H1 (cell line): ENCODE measurements around the gene TSPAN17. TPM values are rescaled to one million over a fixed set of nuclear protein-coding genes. Genes with fewer than 3 reads are reported as not detected.

Source experiments
- CTCF ChIA-PET: fragments of 300-600 bp; sonication (Branson Sonifier 250); formaldehyde crosslinking; loops from one replicate; lab custom pipeline; 2021; ENCODE audit not compliant: partially characterized antibody; lab: Charles Lee
- POLR2A ChIA-PET: fragments of 300-600 bp; sonication (Branson Sonifier 250); formaldehyde crosslinking; loops from one replicate; lab custom pipeline; 2021; ENCODE audit warnings: inconsistent platforms; ENCODE audit not compliant: partially characterized antibody; lab: Charles Lee
- DNase-seq, 2 experiments: peaks; one replicate each; pipeline versions ENCODE4 v3.0.0 to v3.0.0-alpha.2; 2010 to 2022; ENCODE audit warnings: low spot score in 2 of 2, low read depth in 1 of 2, mixed read lengths in 1 of 2
- FAIRE-seq: peaks from 2 replicates; lab custom pipeline; 2011; peaks lifted over from hg19 to GRCh38; lab: Jason Lieb, UNC
- H2AFZ ChIP-seq: 2 replicates; pipeline ENCODE4 v1.8.1; 2012; ENCODE audit warnings: low read length, inconsistent platforms
- H2AK5ac ChIP-seq: 2 replicates; pipeline ENCODE4 v1.6.1; 2013; ENCODE audit warnings: low read depth, low read length
- H2BK120ac ChIP-seq: replicated peaks from 2 replicates; pipeline ENCODE3; 2013; ENCODE audit warnings: low read depth, low read length, inconsistent platforms
- H2BK12ac ChIP-seq: 2 replicates; pipeline ENCODE4 v1.6.1; 2013; ENCODE audit warnings: low read depth, low read length
- H2BK15ac ChIP-seq: 2 replicates; pipeline ENCODE4 v1.6.1; 2013; ENCODE audit warnings: low read length
- H2BK20ac ChIP-seq: 2 replicates; pipeline ENCODE4 v1.6.1; 2013; ENCODE audit warnings: low read length
- H2BK5ac ChIP-seq: 2 replicates; pipeline ENCODE4 v1.6.1; 2013; ENCODE audit warnings: low read depth, low read length
- H3K14ac ChIP-seq: 2 replicates; pipeline ENCODE4 v1.6.1; 2013; ENCODE audit warnings: inconsistent platforms; ENCODE audit not compliant: insufficient read length
- H3K18ac ChIP-seq: 2 replicates; pipeline ENCODE4 v1.6.1; 2013; ENCODE audit warnings: low read length; ENCODE audit errors: extremely low read depth
- H3K23ac ChIP-seq: 2 replicates; pipeline ENCODE4 v1.6.1; 2013; ENCODE audit warnings: inconsistent platforms; ENCODE audit not compliant: insufficient read length
- H3K23me2 ChIP-seq: 2 replicates; pipeline ENCODE4 v1.6.1; 2013; ENCODE audit warnings: low read depth, low read length
- H3K27ac ChIP-seq: 2 replicates; pipeline ENCODE4 v1.6.1; 2011; ENCODE audit warnings: low read depth, low read length, inconsistent platforms
- H3K27me3 ChIP-seq, 4 experiments: replicated peaks in 1 of 4; 1 replicate in 1 of 4; 2 replicates in 3 of 4; pipeline versions ENCODE4 v1.6.1 to v1.8.1; 2011 to 2013; ENCODE audit warnings: low read length in 3 of 4, mild to moderate bottlenecking in 3 of 4, inconsistent platforms in 2 of 4, mixed read lengths in 2 of 4, moderate library complexity in 1 of 4; ENCODE audit not compliant: control insufficient read depth in 3 of 4, insufficient read depth in 3 of 4; ENCODE audit errors: extremely low read depth in 1 of 4
- H3K36me3 ChIP-seq, 4 experiments: 2 replicates each; pipeline versions ENCODE4 v1.6.1 to v1.8.1; 2011 to 2013; ENCODE audit warnings: mild to moderate bottlenecking in 4 of 4, low read length in 3 of 4, moderate library complexity in 2 of 4, control low read depth in 1 of 4, inconsistent platforms in 1 of 4; ENCODE audit not compliant: insufficient read depth in 4 of 4, control insufficient read depth in 2 of 4
- H3K4ac ChIP-seq: replicated peaks from 2 replicates; pipeline ENCODE3; 2013; ENCODE audit warnings: low read length, low read depth, mixed read lengths, inconsistent platforms; ENCODE audit not compliant: insufficient read length
- H3K4me1 ChIP-seq, 4 experiments: replicated peaks in 1 of 4; 1 replicate in 1 of 4; 2 replicates in 3 of 4; pipeline versions ENCODE4 v1.6.1 to v1.8.1; 2011 to 2013; ENCODE audit warnings: low read length in 3 of 4, inconsistent platforms in 2 of 4, mixed read lengths in 1 of 4; ENCODE audit not compliant: insufficient read depth in 4 of 4, control insufficient read depth in 3 of 4
- H3K4me2 ChIP-seq, 2 experiments: 2 replicates each; pipeline versions ENCODE4 v1.6.1 to v1.8.1; 2011 to 2013; ENCODE audit warnings: low read depth in 2 of 2, low read length in 2 of 2, control low read depth in 1 of 2, inconsistent platforms in 1 of 2, mild to moderate bottlenecking in 1 of 2; ENCODE audit not compliant: insufficient read depth in 1 of 2
- H3K4me3 ChIP-seq, 4 experiments: fragments of 200-600, 300-600 bp in 1 of 4; sonication (generic), shearing (Covaris generic), sonication (Bioruptor Twin) in 1 of 4; 2 replicates each; pipeline versions ENCODE4 v1.5.1 to v1.8.1; 2011 to 2016; ENCODE audit warnings: low read length in 4 of 4, low read depth in 3 of 4, control low read depth in 2 of 4, inconsistent platforms in 2 of 4, mild to moderate bottlenecking in 2 of 4, mixed read lengths in 1 of 4, moderate library complexity in 1 of 4; ENCODE audit not compliant: insufficient read depth in 2 of 4; ENCODE audit errors: extremely low read depth in 1 of 4
- H3K56ac ChIP-seq: replicated peaks from 2 replicates; pipeline ENCODE3; 2013; ENCODE audit warnings: low read depth, mild to moderate bottlenecking, mixed read lengths, low read length, inconsistent platforms; ENCODE audit not compliant: insufficient read length
- H3K79me1 ChIP-seq: 2 replicates; pipeline ENCODE4 v1.6.1; 2013; ENCODE audit warnings: low read depth, low read length, control low read depth
- H3K79me2 ChIP-seq, 2 experiments: 2 replicates each; pipeline versions ENCODE4 v1.6.1 to v1.8.1; 2012 to 2013; ENCODE audit warnings: low read length in 2 of 2, mild to moderate bottlenecking in 2 of 2, inconsistent platforms in 1 of 2; ENCODE audit not compliant: insufficient read depth in 2 of 2, control insufficient read depth in 1 of 2
- H3K9ac ChIP-seq, 4 experiments: replicated peaks in 1 of 4; 1 replicate in 1 of 4; 2 replicates in 3 of 4; pipeline versions ENCODE4 v1.6.1 to v1.8.1; 2011 to 2013; ENCODE audit warnings: low read depth in 3 of 4, low read length in 3 of 4, control low read depth in 2 of 4, mild to moderate bottlenecking in 2 of 4, moderate library complexity in 2 of 4, inconsistent platforms in 1 of 4; ENCODE audit errors: extremely low read depth in 1 of 4
- H3K9me3 ChIP-seq, 2 experiments: 2 replicates each; pipeline versions ENCODE4 v1.6.1 to v1.8.1; 2012 to 2013; ENCODE audit warnings: mild to moderate bottlenecking in 2 of 2, moderate library complexity in 2 of 2, control low read depth in 1 of 2, inconsistent platforms in 1 of 2, low read depth in 1 of 2, low read length in 1 of 2, mixed read lengths in 1 of 2; ENCODE audit not compliant: insufficient read depth in 2 of 2
- H4K20me1 ChIP-seq, 2 experiments: replicated peaks in 1 of 2; 2 replicates each; pipeline versions ENCODE3 to v1.8.1; 2011 to 2013; ENCODE audit warnings: inconsistent platforms in 2 of 2, low read length in 2 of 2, mild to moderate bottlenecking in 1 of 2; ENCODE audit not compliant: insufficient read depth in 2 of 2, control insufficient read depth in 1 of 2
- H4K5ac ChIP-seq: 2 replicates; pipeline ENCODE4 v1.6.1; 2013; ENCODE audit warnings: low read length, low read depth, mixed read lengths, inconsistent platforms; ENCODE audit not compliant: insufficient read length
- H4K8ac ChIP-seq: 2 replicates; pipeline ENCODE4 v1.8.0; 2013; ENCODE audit warnings: mild to moderate bottlenecking, moderate library complexity, low read length, inconsistent platforms; ENCODE audit not compliant: insufficient read depth; ENCODE audit errors: extremely low read depth
- H4K91ac ChIP-seq: replicated peaks from 2 replicates; pipeline ENCODE3; 2013; ENCODE audit warnings: low read length, mixed read lengths, inconsistent platforms; ENCODE audit not compliant: insufficient read length
- CBX8 ChIP-seq: fragments of 300-800, 300-1000 bp; sonication (generic); IDR thresholded peaks from 2 replicates; pipeline ENCODE4 v1.7.1; 2016; ENCODE audit warnings: low read depth, low read length, borderline replicate concordance
- E2F6 ChIP-seq: IDR thresholded peaks from 2 replicates; pipeline ENCODE4 v1.6.1; 2012; ENCODE audit warnings: inconsistent platforms
- GTF2F1 ChIP-seq: IDR thresholded peaks from 2 replicates; pipeline ENCODE4 v1.6.1; 2012; ENCODE audit warnings: low read depth, low read length, improper control_type of control experiment, borderline replicate concordance
- NANOG ChIP-seq: IDR thresholded peaks from 2 replicates; pipeline ENCODE4 v1.6.1; 2011; ENCODE audit warnings: low read length, low read depth, mild to moderate bottlenecking, inconsistent platforms; ENCODE audit not compliant: insufficient read depth, poor library complexity, severe bottlenecking
- PHF8 ChIP-seq: fragments of 200-600 bp; sonication (generic); conservative IDR thresholded peaks from 2 replicates; pipeline ENCODE4 v1.7.1; 2012; ENCODE audit warnings: low read depth, mild to moderate bottlenecking, inconsistent platforms, low read length, moderate library complexity
- RAD21 ChIP-seq, 2 experiments: IDR thresholded peaks in 1 of 2; conservative IDR thresholded peaks in 1 of 2; 2 replicates each; pipeline ENCODE4 v1.6.1; 2011; ENCODE audit warnings: low read depth in 2 of 2, low read length in 2 of 2, improper control_type of control experiment in 1 of 2, inconsistent platforms in 1 of 2, mild to moderate bottlenecking in 1 of 2, moderate library complexity in 1 of 2
- RXRA ChIP-seq: IDR thresholded peaks from 2 replicates; pipeline ENCODE4 v1.6.1; 2011; ENCODE audit warnings: low read depth, mild to moderate bottlenecking, low read length, moderate library complexity; ENCODE audit not compliant: insufficient read depth
- SIN3A ChIP-seq, 2 experiments: IDR thresholded peaks in 1 of 2; conservative IDR thresholded peaks in 1 of 2; 2 replicates each; pipeline ENCODE4 v1.6.1; 2011 to 2012; ENCODE audit warnings: low read length in 2 of 2, improper control_type of control experiment in 1 of 2, low read depth in 1 of 2, mild to moderate bottlenecking in 1 of 2
- SIRT6 ChIP-seq: IDR thresholded peaks from one replicate; pipeline ENCODE4 v1.7.1; 2012; ENCODE audit warnings: low read length, inconsistent platforms
- SP1 ChIP-seq: IDR thresholded peaks from 2 replicates; pipeline ENCODE4 v1.6.1; 2011; ENCODE audit warnings: low read depth, low read length
- SRF ChIP-seq: IDR thresholded peaks from 2 replicates; pipeline ENCODE4 v1.6.1; 2011; ENCODE audit warnings: mild to moderate bottlenecking, low read depth, low read length, moderate library complexity
- SUZ12 ChIP-seq: fragments of 200-600 bp; sonication (generic); IDR thresholded peaks from 2 replicates; pipeline ENCODE4 v1.6.1; 2012; ENCODE audit warnings: mild to moderate bottlenecking, inconsistent platforms, low read length, moderate library complexity, mixed read lengths
- TCF12 ChIP-seq: IDR thresholded peaks from 2 replicates; pipeline ENCODE4 v1.6.1; 2011; ENCODE audit warnings: low read depth, mild to moderate bottlenecking, low read length
- ZNF274 ChIP-seq: IDR thresholded peaks from 2 replicates; pipeline ENCODE4 v1.7.0; 2012; ENCODE audit warnings: low read length, borderline replicate concordance; ENCODE audit errors: extremely low read depth
- polyA plus RNA-seq, 7 experiments: library from polyadenylated mRNA; depleted of rRNA in 3 of 7; stranded (reverse) in 5 of 7; unstranded in 2 of 7; fragments of >200 nt in 5 of 7; fragments of 200-250 nt in 2 of 7; gene quantifications; 1 replicate in 5 of 7; 2 replicates in 1 of 7; 4 replicates in 1 of 7; pipeline versions ENCODE4 v1.2.1 to v1.2.3, GENCODE V29; 2011 to 2013; ENCODE audit warnings: missing spikeins in 2 of 7, mixed read lengths in 2 of 7
- total RNA-seq: library from RNA; stranded (reverse); fragmentation: NEBNext Ultra II Directional; extraction: Animal tissue kit (Norgen Biotek cat#: 25700); gene quantifications from 2 replicates; pipeline ENCODE4 v1.2.1, GENCODE V29; 2021

The TSPAN17 gene
- total and polyA plus RNA-seq, 2 of the 8 experiments (the other 6 are each of a cell fraction or from before 2014, with no cell fraction given): 41.5 to 53.7 TPM

- Histone ChIP-seq H2AFZ (no peak overlapping the region), H3K4me3 (no peak overlapping the region), H3K79me1 (no peaks in the 10 kb centered on the region), H3K9ac (no peak overlapping the region), H2AK5ac (no peak overlapping the region), H3K23ac (no peak overlapping the region), H3K56ac (no peak overlapping the region), H3K18ac (no peak overlapping the region), H2BK15ac (no peak overlapping the region), H3K36me3 (no peaks in the 10 kb centered on the region), H3K4me1 (peaks cover 0 to 10% (median 5%) of the 10 kb centered on the region in 4 experiments; a peak in 6 of 7 replicates), H3K79me2 (no peaks in the 10 kb centered on the region), H2BK120ac (no peak overlapping the region), H3K27ac (no peak overlapping the region), H3K14ac (no peak overlapping the region), H3K23me2 (peaks cover 4% of the 10 kb centered on the region; the same call in 1 of the 2 replicates), H4K8ac (no peak overlapping the region), H4K20me1 (no peaks in the 10 kb centered on the region), H3K4ac (no peak overlapping the region), H4K5ac (no peak overlapping the region), H3K9me3 (no peaks in the 10 kb centered on the region), H3K4me2 (no peak overlapping the region), H2BK12ac (no peak overlapping the region), H2BK20ac (no peak overlapping the region), H2BK5ac (no peak overlapping the region), H4K91ac (no peak overlapping the region), H3K27me3 (peaks cover 0 to 10% (median 8%) of the 10 kb centered on the region in 4 experiments; a peak in 5 of 7 replicates)
- FAIRE-seq (no peak), DNase-seq (no peak)
- ChIA-PET POLR2A (no interaction called here), CTCF (interaction anchor here (1.2 to 32.2 kb wide), 3 partner anchors 18 to 77 kb away, joined by 3 to 859 read pairs (median 11); no protein-coding TSS in a partner anchor)
- TF ChIP-seq SP1 (no peak), E2F6 (no peak), ZNF274 (no peak), PHF8 (no peak), SUZ12 (no peak), GTF2F1 (no peak), RXRA (no peak), SIN3A (conservative IDR thresholded peaks at IDR 0.05 in 1 of 2, IDR thresholded peaks at IDR 0.05 in 1 of 2; ENCODE audit: low read depth in 1 of 2, low read length in 2 of 2) (no peak), RAD21 (IDR thresholded peaks at IDR 0.05 in 1 of 2, conservative IDR thresholded peaks at IDR 0.05 in 1 of 2; ENCODE audit: low read depth in 2 of 2, low read length in 2 of 2) (no peak), TCF12 (no peak), NANOG (no peak), SRF (no peak), CBX8 (no peak), SIRT6 (no peak)
These were observed 37.7 kb downstream of the TSPAN17 start for GRCh38 chr5:176685010-176685409.
